Testis (tissue), 2 donors: ENCODE data around the gene TTC5.

Experiments used
- CTCF ChIP-seq, 3 experiments: fragments of 450-650 bp in 2 of 3; fragments of 200-600 bp in 1 of 3; sonication (generic) in 1 of 3; IDR thresholded peaks; one replicate each; pipeline ENCODE4 v1.5.1; 2016 to 2019; ENCODE audit warnings: antibody characterized with exemption in 3 of 3, mild to moderate bottlenecking in 2 of 3, moderate library complexity in 1 of 3
- POLR2A ChIP-seq: fragments of 450-650 bp; IDR thresholded peaks from one replicate; pipeline ENCODE4 v1.6.1; 2017; ENCODE audit warnings: antibody characterized with exemption, mild to moderate bottlenecking, moderate library complexity

- TF ChIP-seq POLR2A (no peak), CTCF (IDR thresholded peaks at IDR 0.05) (no peak)
These were observed 23.6 kb upstream of the TTC5 start for GRCh38 chr14:20329355-20329754.
